Measurements from ENCODE around the gene NLN.

DNA sequence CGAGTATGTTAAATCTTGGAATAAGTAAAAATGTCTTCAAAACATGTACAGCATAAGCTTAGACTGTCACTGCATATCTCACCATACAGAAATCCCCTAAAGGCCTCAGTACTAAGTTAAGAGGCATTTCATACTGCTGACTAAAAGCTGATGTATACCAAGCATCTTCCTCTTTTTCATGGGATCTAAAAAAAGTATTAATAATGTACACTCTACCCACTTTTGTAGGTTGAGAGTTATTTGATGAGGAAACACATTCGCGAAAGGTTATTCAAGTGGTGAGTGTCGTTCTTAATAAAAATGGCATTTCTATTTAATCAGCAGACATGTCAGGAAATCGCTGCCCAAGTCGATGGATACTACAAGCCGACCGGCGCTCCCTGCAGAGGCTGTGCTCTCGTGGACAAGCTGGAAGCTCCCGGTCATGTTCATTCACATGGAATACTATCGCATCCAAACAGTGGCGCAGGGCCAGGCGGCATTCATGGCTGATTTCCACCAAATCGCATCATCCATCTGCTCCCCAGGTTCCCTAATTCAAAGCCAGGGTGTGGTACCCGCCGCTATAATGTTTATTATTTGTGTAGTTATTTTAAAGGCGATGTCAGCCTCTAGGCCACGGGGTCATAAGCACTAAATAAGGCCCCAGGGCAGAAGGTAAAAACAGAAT is 820 bp upstream of the NLN start:
- TF ChIP-seq, protein P1, sequence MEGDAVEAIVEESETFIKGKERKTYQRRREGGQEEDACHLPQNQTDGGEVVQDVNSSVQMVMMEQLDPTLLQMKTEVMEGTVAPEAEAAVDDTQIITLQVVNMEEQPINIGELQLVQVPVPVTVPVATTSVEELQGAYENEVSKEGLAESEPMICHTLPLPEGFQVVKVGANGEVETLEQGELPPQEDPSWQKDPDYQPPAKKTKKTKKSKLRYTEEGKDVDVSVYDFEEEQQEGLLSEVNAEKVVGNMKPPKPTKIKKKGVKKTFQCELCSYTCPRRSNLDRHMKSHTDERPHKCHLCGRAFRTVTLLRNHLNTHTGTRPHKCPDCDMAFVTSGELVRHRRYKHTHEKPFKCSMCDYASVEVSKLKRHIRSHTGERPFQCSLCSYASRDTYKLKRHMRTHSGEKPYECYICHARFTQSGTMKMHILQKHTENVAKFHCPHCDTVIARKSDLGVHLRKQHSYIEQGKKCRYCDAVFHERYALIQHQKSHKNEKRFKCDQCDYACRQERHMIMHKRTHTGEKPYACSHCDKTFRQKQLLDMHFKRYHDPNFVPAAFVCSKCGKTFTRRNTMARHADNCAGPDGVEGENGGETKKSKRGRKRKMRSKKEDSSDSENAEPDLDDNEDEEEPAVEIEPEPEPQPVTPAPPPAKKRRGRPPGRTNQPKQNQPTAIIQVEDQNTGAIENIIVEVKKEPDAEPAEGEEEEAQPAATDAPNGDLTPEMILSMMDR (IDR thresholded peaks at IDR 0.05): no peak
- no peak for TF ChIP-seq POLR2AphosphoS5 (IDR thresholded peaks at IDR 0.05; ENCODE audit: insufficient read depth in 1 of 2, low read depth in 1 of 2)
